Rectal smooth muscle tissue (tissue), 1 donor: ENCODE measurements around the gene SSMEM1.

Experiments
- H3K27ac ChIP-seq: one replicate; pipeline ENCODE4 v1.7.0; 2013; ENCODE audit warnings: low read depth, low read length, inconsistent platforms
- H3K27me3 ChIP-seq: one replicate; pipeline ENCODE4 v1.7.0; 2013; ENCODE audit warnings: low read length; ENCODE audit not compliant: control insufficient read depth, insufficient read depth
- H3K36me3 ChIP-seq: one replicate; pipeline ENCODE4 v1.7.0; 2013; ENCODE audit warnings: low read length; ENCODE audit not compliant: control insufficient read depth, insufficient read depth
- H3K4me1 ChIP-seq: one replicate; pipeline ENCODE4 v1.7.0; 2013; ENCODE audit warnings: low read length; ENCODE audit not compliant: control insufficient read depth, insufficient read depth
- H3K4me3 ChIP-seq: one replicate; pipeline ENCODE4 v1.7.0; 2013; ENCODE audit warnings: low read length
- H3K9ac ChIP-seq: one replicate; pipeline ENCODE4 v1.7.0; 2013; ENCODE audit warnings: low read length

Gene SSMEM1

GRCh38 chr7:130263130-130263529, 55.5 kb downstream of the SSMEM1 start:
- no peaks in the 10 kb centered on the region for H3K36me3 ChIP-seq
- no peak overlapping the region for H3K27ac ChIP-seq
- no peak overlapping the region for H3K4me3 ChIP-seq
- H3K9ac ChIP-seq = no peak overlapping the region
- H3K4me1 ChIP-seq = no peaks in the 10 kb centered on the region
- no peaks in the 10 kb centered on the region for H3K27me3 ChIP-seq
